OCI-LY3 (cell line): ENCODE measurements around the gene CDH4.

ENCODE experiments used
- H2AFZ ChIP-seq: fragments of 200-600, 300-600 bp; shearing (Covaris generic); 2 replicates; pipeline ENCODE4 v1.6.0; 2014; ENCODE audit warnings: antibody characterized with exemption, low read depth, low read length
- H3K27ac ChIP-seq: fragments of 200-600, 300-600 bp; sonication (generic); 2 replicates; pipeline ENCODE4 v1.5.1; 2014; ENCODE audit warnings: mild to moderate bottlenecking, low read length, moderate library complexity, mixed read lengths
- H3K27me3 ChIP-seq: fragments of 200-600, 300-600 bp; sonication (generic); 2 replicates; pipeline ENCODE4 v1.6.1; 2014; ENCODE audit warnings: low read depth, low read length, mixed read lengths
- H3K36me3 ChIP-seq: fragments of 200-600, 300-600 bp; sonication (generic); replicated peaks from 2 replicates; pipeline ENCODE3; 2014; ENCODE audit warnings: low read depth, low read length, mixed read lengths
- H3K4me1 ChIP-seq: fragments of 300-600, 200-600 bp; sonication (generic); 2 replicates; pipeline ENCODE4 v1.6.1; 2014; ENCODE audit warnings: low read length, mixed read lengths
- H3K4me2 ChIP-seq: fragments of 200-600, 300-600 bp; sonication (generic); 2 replicates; pipeline ENCODE4 v1.6.1; 2014; ENCODE audit warnings: low read length, mixed read lengths
- H3K4me3 ChIP-seq: fragments of 300-600, 200-600 bp; sonication (generic); 2 replicates; pipeline ENCODE4 v1.5.1; 2014; ENCODE audit warnings: antibody characterized with exemption, mild to moderate bottlenecking, low read length, moderate library complexity
- H3K79me2 ChIP-seq: fragments of 300-600, 200-600 bp; shearing (Covaris generic); 2 replicates; pipeline ENCODE4 v1.6.1; 2014; ENCODE audit warnings: mild to moderate bottlenecking, low read length, mixed read lengths
- H3K9ac ChIP-seq: fragments of 300-600, 200-600 bp; shearing (Covaris generic); 2 replicates; pipeline ENCODE4 v1.6.0; 2014; ENCODE audit warnings: mild to moderate bottlenecking, low read length, moderate library complexity
- H3K9me3 ChIP-seq: fragments of 200-600, 300-600 bp; shearing (Covaris generic); 2 replicates; pipeline ENCODE4 v1.6.1; 2014; ENCODE audit warnings: low read length, mixed read lengths; ENCODE audit not compliant: insufficient read depth
- H4K20me1 ChIP-seq: fragments of 200-600, 300-600 bp; sonication (generic); 2 replicates; pipeline ENCODE4 v1.6.1; 2016; ENCODE audit warnings: low read length, mixed read lengths; ENCODE audit not compliant: insufficient read depth
- CTCF ChIP-seq: fragments of 200-600, 300-600 bp; sonication (generic); IDR thresholded peaks from 2 replicates; pipeline ENCODE4 v1.5.1; 2014; ENCODE audit warnings: antibody characterized with exemption, low read length, low read depth
- EZH2phosphoT487 ChIP-seq: fragments of 200-600 bp; shearing (Covaris generic); IDR thresholded peaks from 2 replicates; pipeline ENCODE4 v1.6.1; 2018; ENCODE audit warnings: antibody characterized with exemption, mixed run types, low read depth

The CDH4 gene

GRCh38 chr20:61879303-61879620, 627.2 kb downstream of the CDH4 start:
- Histone ChIP-seq H2AFZ (no peak overlapping the region), H4K20me1 (no peaks in the 10 kb centered on the region), H3K27ac (no peak overlapping the region), H3K4me1 (no peaks in the 10 kb centered on the region), H3K36me3 (no peaks in the 10 kb centered on the region), H3K4me2 (no peak overlapping the region), H3K79me2 (no peaks in the 10 kb centered on the region), H3K9me3 (no peaks in the 10 kb centered on the region), H3K9ac (no peak overlapping the region), H3K4me3 (no peak overlapping the region), H3K27me3 (no peaks in the 10 kb centered on the region)
- TF ChIP-seq EZH2phosphoT487 (no peak), CTCF (no peak)

- H3K4me2 ChIP-seq = no peak overlapping the region
- H3K27me3 ChIP-seq = no peaks in the 10 kb centered on the region
- H3K4me1 ChIP-seq = no peaks in the 10 kb centered on the region
- no peaks in the 10 kb centered on the region for H3K9me3 ChIP-seq
- TF ChIP-seq EZH2phosphoT487 (no peak), CTCF (no peak)
- H4K20me1 ChIP-seq = no peaks in the 10 kb centered on the region
- no peak overlapping the region for H3K27ac ChIP-seq
- no peaks in the 10 kb centered on the region for H3K36me3 ChIP-seq
- H3K4me3 ChIP-seq = no peak overlapping the region
- H2AFZ ChIP-seq = no peak overlapping the region
- H3K9ac ChIP-seq = no peak overlapping the region
- H3K79me2 ChIP-seq = no peaks in the 10 kb centered on the region
Observed at GRCh38 chr20:61879694-61880093, 627.6 kb downstream of the CDH4 start.

GRCh38 chr20:61880706-61881105, 628.6 kb downstream of the CDH4 start:
- H3K27me3 ChIP-seq = no peaks in the 10 kb centered on the region
- H3K36me3 ChIP-seq = no peaks in the 10 kb centered on the region
- no peak overlapping the region for H3K27ac ChIP-seq
- no peaks in the 10 kb centered on the region for H3K79me2 ChIP-seq
- H3K4me3 ChIP-seq = no peak overlapping the region
- no peaks in the 10 kb centered on the region for H3K4me1 ChIP-seq
- TF ChIP-seq CTCF (no peak), EZH2phosphoT487 (no peak)
- no peaks in the 10 kb centered on the region for H3K9me3 ChIP-seq
- H3K9ac ChIP-seq = no peak overlapping the region
- no peak overlapping the region for H3K4me2 ChIP-seq
- no peak overlapping the region for H2AFZ ChIP-seq
- H4K20me1 ChIP-seq = no peaks in the 10 kb centered on the region

GRCh38 chr20:61881416-61881815, 629.4 kb downstream of the CDH4 start:
- TF ChIP-seq CTCF (no peak), EZH2phosphoT487 (no peak)
- Histone ChIP-seq H4K20me1 (no peaks in the 10 kb centered on the region), H3K4me1 (no peaks in the 10 kb centered on the region), H3K27me3 (no peaks in the 10 kb centered on the region), H3K4me3 (no peak overlapping the region), H3K27ac (no peak overlapping the region), H3K36me3 (no peaks in the 10 kb centered on the region), H3K9ac (no peak overlapping the region), H3K9me3 (no peaks in the 10 kb centered on the region), H3K79me2 (no peaks in the 10 kb centered on the region), H3K4me2 (no peak overlapping the region), H2AFZ (no peak overlapping the region)
